ENCODE results near the gene ZNF407.

ZNF407 gene

DNA sequence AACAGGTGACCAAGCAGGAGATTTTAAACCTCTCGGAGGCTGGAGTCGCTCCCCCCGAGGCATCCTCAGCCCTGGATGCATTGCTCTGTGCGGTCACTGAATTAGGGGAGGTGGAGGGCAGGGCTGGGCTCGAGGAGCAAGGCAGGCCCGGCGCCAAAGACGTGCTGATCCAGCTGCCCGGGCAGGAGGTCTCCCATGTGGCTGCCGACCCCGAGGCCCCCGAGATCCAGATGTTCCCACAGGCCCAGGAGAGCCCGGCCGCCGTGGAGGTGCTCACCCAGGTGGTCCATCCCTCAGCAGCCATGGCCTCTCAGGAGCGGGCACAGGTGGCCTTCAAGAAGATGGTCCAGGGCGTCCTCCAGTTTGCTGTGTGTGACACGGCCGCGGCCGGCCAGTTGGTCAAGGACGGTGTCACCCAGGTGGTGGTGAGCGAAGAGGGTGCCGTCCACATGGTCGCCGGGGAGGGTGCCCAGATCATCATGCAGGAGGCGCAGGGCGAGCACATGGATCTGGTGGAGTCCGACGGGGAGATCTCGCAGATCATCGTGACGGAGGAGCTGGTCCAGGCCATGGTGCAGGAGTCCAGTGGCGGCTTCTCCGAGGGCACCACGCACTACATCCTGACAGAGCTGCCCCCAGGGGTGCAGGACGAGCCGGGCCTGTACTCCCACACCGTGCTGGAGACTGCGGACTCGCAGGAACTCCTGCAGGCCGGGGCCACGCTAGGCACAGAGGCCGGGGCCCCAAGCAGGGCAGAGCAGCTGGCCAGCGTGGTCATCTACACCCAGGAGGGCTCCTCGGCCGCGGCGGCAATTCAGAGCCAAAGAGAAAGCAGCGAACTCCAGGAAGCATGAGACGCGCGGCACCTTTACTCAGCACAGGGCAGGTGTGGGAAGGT lies 466.2 kb downstream of the ZNF407 start:
- no peak for ATAC-seq (ENCODE audit: insufficient read depth, low read depth)
- Histone ChIP-seq H3K9ac (ENCODE audit: low read depth, low read length) (no peak overlapping the region), H2AFZ (ENCODE audit: low read depth, low read length) (no peak overlapping the region), H3K4me1 (ENCODE audit: insufficient read depth, low read length) (no peaks in the 10 kb centered on the region), H3K36me3 (ENCODE audit: insufficient read depth, low read length) (peaks cover 14% of the 10 kb centered on the region; the same call in 1 of the 2 replicates), H3K27me3 (ENCODE audit: insufficient read depth, low read length, poor library complexity) (no peaks in the 10 kb centered on the region), H3K4me2 (ENCODE audit: insufficient read depth, low read length) (no peak overlapping the region), H3K4me3 (ENCODE audit: low read depth in 1 of 2, low read length in 2 of 2) (no peak overlapping the region), H4K20me1 (ENCODE audit: insufficient read depth, low read length) (no peaks in the 10 kb centered on the region), H3K27ac (ENCODE audit: low read length) (no peak overlapping the region), H3K79me2 (ENCODE audit: insufficient read depth, low read length) (no peaks in the 10 kb centered on the region), H3K9me3 (ENCODE audit: insufficient read depth, low read length, severe bottlenecking) (no peaks in the 10 kb centered on the region)
- DNase-seq, result no peak
- TF ChIP-seq, protein P1, sequence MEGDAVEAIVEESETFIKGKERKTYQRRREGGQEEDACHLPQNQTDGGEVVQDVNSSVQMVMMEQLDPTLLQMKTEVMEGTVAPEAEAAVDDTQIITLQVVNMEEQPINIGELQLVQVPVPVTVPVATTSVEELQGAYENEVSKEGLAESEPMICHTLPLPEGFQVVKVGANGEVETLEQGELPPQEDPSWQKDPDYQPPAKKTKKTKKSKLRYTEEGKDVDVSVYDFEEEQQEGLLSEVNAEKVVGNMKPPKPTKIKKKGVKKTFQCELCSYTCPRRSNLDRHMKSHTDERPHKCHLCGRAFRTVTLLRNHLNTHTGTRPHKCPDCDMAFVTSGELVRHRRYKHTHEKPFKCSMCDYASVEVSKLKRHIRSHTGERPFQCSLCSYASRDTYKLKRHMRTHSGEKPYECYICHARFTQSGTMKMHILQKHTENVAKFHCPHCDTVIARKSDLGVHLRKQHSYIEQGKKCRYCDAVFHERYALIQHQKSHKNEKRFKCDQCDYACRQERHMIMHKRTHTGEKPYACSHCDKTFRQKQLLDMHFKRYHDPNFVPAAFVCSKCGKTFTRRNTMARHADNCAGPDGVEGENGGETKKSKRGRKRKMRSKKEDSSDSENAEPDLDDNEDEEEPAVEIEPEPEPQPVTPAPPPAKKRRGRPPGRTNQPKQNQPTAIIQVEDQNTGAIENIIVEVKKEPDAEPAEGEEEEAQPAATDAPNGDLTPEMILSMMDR (IDR thresholded peaks at IDR 0.05; ENCODE audit: borderline replicate concordance, extremely low read depth, low read length, poor library complexity, severe bottlenecking), result no peak
- no peak for TF ChIP-seq EZH2 (IDR thresholded peaks at IDR 0.05; ENCODE audit: borderline replicate concordance, low read depth, low read length, severe bottlenecking)

DNA sequence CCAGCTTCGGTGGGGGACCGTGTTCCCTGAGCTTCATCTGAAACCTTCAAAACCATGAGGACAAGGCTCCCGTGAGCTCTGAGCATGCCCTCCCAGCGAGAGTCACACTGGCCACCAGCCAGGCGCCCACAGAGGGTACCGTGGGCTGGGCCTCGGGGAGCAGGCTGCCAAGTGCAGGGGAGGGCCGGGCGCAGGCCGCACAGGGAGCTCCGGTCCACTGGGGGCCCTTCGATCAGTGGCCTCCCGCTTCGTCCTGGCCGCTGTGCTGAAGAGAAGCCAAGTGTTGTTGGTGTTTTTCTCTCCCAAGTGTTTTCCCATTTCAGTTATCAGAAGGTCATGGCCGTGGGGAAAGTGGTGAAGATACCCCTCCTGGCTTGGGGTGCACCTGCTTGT lies 466.8 kb downstream of the ZNF407 start:
- no peak for DNase-seq
- Histone ChIP-seq H3K9ac (ENCODE audit: low read depth, low read length) (no peak overlapping the region), H3K27me3 (ENCODE audit: insufficient read depth, low read length, poor library complexity) (no peaks in the 10 kb centered on the region), H2AFZ (ENCODE audit: low read depth, low read length) (no peak overlapping the region), H3K9me3 (ENCODE audit: insufficient read depth, low read length, severe bottlenecking) (no peaks in the 10 kb centered on the region), H3K4me2 (ENCODE audit: insufficient read depth, low read length) (no peak overlapping the region), H3K4me3 (ENCODE audit: low read depth in 1 of 2, low read length in 2 of 2) (no peak overlapping the region), H3K27ac (ENCODE audit: low read length) (no peak overlapping the region), H3K79me2 (ENCODE audit: insufficient read depth, low read length) (no peaks in the 10 kb centered on the region), H3K4me1 (ENCODE audit: insufficient read depth, low read length) (peaks cover 5% of the 10 kb centered on the region), H4K20me1 (ENCODE audit: insufficient read depth, low read length) (no peaks in the 10 kb centered on the region), H3K36me3 (ENCODE audit: insufficient read depth, low read length) (peaks cover 14% of the 10 kb centered on the region; the same call in 1 of the 2 replicates)
- TF ChIP-seq, protein P1 (IDR thresholded peaks at IDR 0.05; ENCODE audit: borderline replicate concordance, extremely low read depth, low read length, poor library complexity, severe bottlenecking), result no peak
- no peak for TF ChIP-seq EZH2 (IDR thresholded peaks at IDR 0.05; ENCODE audit: borderline replicate concordance, low read depth, low read length, severe bottlenecking)
- ATAC-seq (ENCODE audit: insufficient read depth, low read depth), result no peak

DNA sequence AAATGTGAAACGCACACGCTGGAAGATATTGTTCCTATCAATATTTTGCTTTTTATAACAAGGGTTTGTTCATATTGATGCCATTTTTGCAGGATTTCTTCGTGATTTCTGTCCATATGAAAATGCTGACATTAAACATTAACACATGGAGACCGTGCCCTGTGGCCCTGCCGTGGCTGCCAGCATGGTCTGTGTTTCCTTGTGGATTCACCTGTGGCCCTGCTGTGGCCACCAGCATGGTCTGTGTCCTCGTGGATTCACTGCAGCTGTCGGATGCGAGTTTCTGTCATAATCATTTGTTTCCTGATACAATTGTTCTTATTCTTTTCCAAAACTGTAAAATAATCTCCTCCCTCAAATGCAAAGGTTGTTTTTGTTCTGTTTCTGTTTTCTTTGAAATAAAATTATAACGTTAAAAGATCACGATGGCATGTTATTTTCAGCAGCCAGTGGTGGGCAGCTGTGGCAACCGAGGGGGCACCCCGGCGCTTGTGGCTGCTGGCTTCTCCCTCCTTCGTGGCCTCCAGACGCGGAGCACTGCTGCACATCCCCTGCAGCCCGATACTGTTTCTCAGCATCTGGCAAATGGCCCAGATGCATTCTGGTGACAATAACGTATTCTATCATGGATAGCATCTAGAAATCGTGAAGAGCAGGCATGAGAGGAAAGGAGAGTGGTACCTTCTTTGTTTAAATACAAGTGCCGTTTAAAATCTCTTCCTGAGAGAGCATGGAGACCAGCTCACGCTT lies 467.8 kb downstream of the ZNF407 start:
- DNase-seq (no peak), ATAC-seq (ENCODE audit: insufficient read depth, low read depth) (no peak)
- peaks cover 14% of the 10 kb centered on the region; the same call in 1 of the 2 replicates for H3K36me3 ChIP-seq (ENCODE audit: insufficient read depth, low read length)
- no peak overlapping the region for H3K27ac ChIP-seq (ENCODE audit: low read length)
- H2AFZ ChIP-seq (ENCODE audit: low read depth, low read length), result no peak overlapping the region
- no peak overlapping the region for H3K4me3 ChIP-seq (ENCODE audit: low read depth in 1 of 2, low read length in 2 of 2)
- peaks cover 4% of the 10 kb centered on the region for H3K79me2 ChIP-seq (ENCODE audit: insufficient read depth, low read length)
- TF ChIP-seq EZH2 (IDR thresholded peaks at IDR 0.05; ENCODE audit: borderline replicate concordance, low read depth, low read length, severe bottlenecking), result no peak
- TF ChIP-seq, protein P1 (IDR thresholded peaks at IDR 0.05; ENCODE audit: borderline replicate concordance, extremely low read depth, low read length, poor library complexity, severe bottlenecking), result no peak
- H3K9me3 ChIP-seq (ENCODE audit: insufficient read depth, low read length, severe bottlenecking), result no peaks in the 10 kb centered on the region
- peaks cover 14% of the 10 kb centered on the region for H3K4me1 ChIP-seq (ENCODE audit: insufficient read depth, low read length)
- no peak overlapping the region for H3K9ac ChIP-seq (ENCODE audit: low read depth, low read length)
- H3K27me3 ChIP-seq (ENCODE audit: insufficient read depth, low read length, poor library complexity), result no peaks in the 10 kb centered on the region
- H3K4me2 ChIP-seq (ENCODE audit: insufficient read depth, low read length), result no peak overlapping the region
- H4K20me1 ChIP-seq (ENCODE audit: insufficient read depth, low read length), result no peaks in the 10 kb centered on the region

Measured in DND-41 (cell line).